GM18909 (cell line): ENCODE measurements around the gene SLC25A21.

Source experiments
- ATAC-seq: cut with Tn5 transposase; IDR thresholded peaks from one replicate; pipeline ENCODE4 v1.9.1; 2021; ENCODE audit warnings: mild to moderate bottlenecking; ENCODE audit not compliant: unreplicated experiment, poor library complexity

The SLC25A21 gene

DNA sequence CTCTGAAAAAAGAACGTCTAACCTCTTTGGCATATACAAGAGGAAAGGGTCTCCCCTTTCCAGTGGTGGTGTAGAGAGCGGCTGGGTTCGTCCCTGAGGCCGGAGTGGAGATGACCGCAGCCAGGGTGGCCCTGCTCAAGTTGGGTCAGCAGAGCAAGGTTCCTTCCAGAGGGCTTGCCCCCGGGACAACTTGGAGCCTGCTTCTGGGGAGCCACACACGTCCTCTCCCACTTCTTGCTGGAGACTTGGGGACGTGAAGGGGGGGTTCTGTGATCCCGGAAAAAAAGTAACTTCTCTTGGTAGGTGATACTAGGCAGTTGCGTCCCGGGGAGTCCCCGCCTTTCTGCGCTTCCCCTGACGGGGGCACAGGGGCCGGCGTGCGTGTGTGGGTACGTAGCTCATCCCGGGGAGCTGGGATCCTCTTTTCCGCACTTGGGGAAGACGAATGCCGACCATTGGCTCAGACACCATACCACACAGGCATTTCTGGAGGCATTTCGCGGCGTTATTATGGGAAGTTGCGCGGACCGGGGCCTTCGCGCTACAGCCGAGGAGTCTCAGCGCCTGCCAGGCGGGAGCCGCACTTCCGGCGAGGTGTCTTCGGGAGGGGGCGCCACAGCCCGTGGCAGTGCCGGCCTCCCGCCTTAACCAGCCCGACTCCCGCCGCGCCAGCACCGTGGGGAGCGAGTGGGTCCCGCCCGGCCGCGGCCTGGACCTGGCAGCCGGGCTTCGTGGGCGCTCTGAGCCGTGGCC is 525.6 kb downstream of the SLC25A21 start:
- no peak for ATAC-seq

DNA sequence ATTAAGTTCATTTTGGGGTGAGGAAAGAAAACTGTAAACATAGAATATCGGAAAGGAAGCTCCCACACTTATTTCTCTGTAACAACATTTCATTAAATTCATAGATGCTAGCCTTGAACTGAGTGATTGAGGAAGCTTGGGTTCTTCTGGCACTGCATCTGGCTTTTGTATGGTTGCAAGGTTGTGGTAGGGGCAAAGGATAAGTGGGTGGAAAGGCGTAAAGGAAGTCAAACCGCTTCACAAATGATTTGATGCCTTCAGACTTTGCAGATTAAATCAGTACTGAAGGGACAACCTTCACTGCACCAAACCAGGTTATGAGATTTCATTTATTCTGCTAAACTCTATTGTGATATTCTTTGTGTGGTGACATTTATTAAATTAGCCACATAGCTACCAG is 538.8 kb downstream of the SLC25A21 start:
- no peak for ATAC-seq
